Measurements from ENCODE around the gene SERTAD2.
A peak's percentile ranks its signal among the peaks of the same experiment; 100 is the strongest.

- TF ChIP-seq CTCF (conservative IDR thresholded peaks at IDR 0.05; ENCODE audit: low read depth, low read length) (peak; percentile 23; the same call in 1 of the 2 replicates), EZH2 (IDR thresholded peaks at IDR 0.05; ENCODE audit: low read length, unreplicated experiment) (no peak), EZH2phosphoT487 (IDR thresholded peaks at IDR 0.05; ENCODE audit: borderline replicate concordance, low read length) (no peak)
Measured at GRCh38 chr2:64625299-64626145, 28.2 kb downstream of the SERTAD2 start.

Data from PC-3 (cell line).